IMR-90 (cell line): ENCODE measurements around the gene CORO7. TPM values are rescaled to one million over a fixed set of nuclear protein-coding genes. Genes with fewer than 3 reads are reported as not detected.

Experiments
- ATAC-seq: fragments of 200-7000 bp; cut with Tn5 transposase; 2 replicates; pipeline ENCODE4 v1.9.1; 2020; ENCODE audit warnings: low read depth, mild to moderate bottlenecking, moderate library complexity
- BruUV-seq: library from RNA; stranded (reverse); fragments of 400-500 nt; replicated peaks from 2 replicates; lab custom pipeline; 2021; lab: Mats Ljungman, UMichigan
- CTCF ChIA-PET: fragments of 300-600 bp; formaldehyde crosslinking; extraction: SDS; loops from one replicate; lab custom pipeline; 2021; ENCODE audit warnings: antibody characterized with exemption; lab: Yijun Ruan, JAX
- POLR2A ChIA-PET: fragments of 300-600 bp; sonication (Branson Sonifier 250); formaldehyde crosslinking; loops from one replicate; lab custom pipeline; 2022; ENCODE audit warnings: antibody characterized with exemption; ENCODE audit not compliant: unreplicated experiment; lab: Charles Lee
- DNase-seq: peaks from one replicate; pipeline ENCODE4 v3.0.0; 2013
- H2AFZ ChIP-seq: replicated peaks from 2 replicates; pipeline ENCODE3; 2013; ENCODE audit warnings: low read length, mild to moderate bottlenecking; ENCODE audit not compliant: poor library complexity
- H2AK5ac ChIP-seq: 2 replicates; pipeline ENCODE4 v1.6.1; 2013; ENCODE audit warnings: low read depth, low read length, inconsistent platforms
- H2AK9ac ChIP-seq: replicated peaks from 2 replicates; pipeline ENCODE3; 2013; ENCODE audit warnings: mild to moderate bottlenecking, low read depth, low read length, moderate library complexity; ENCODE audit not compliant: poor library complexity
- H2BK120ac ChIP-seq: 2 replicates; pipeline ENCODE4 v1.6.1; 2013; ENCODE audit warnings: low read depth, low read length, inconsistent platforms
- H2BK15ac ChIP-seq: 3 replicates; pipeline ENCODE4 v1.6.1; 2013; ENCODE audit warnings: low read depth, low read length, inconsistent platforms
- H2BK20ac ChIP-seq: 2 replicates; pipeline ENCODE4 v1.6.1; 2013; ENCODE audit warnings: low read depth, mild to moderate bottlenecking, inconsistent platforms, low read length, moderate library complexity
- H2BK5ac ChIP-seq: 2 replicates; pipeline ENCODE4 v1.6.1; 2013; ENCODE audit warnings: mild to moderate bottlenecking, low read depth, low read length, inconsistent platforms; ENCODE audit not compliant: poor library complexity, severe bottlenecking
- H3K14ac ChIP-seq: replicated peaks from 2 replicates; pipeline ENCODE4 v1.6.1; 2013; ENCODE audit warnings: low read depth, low read length, inconsistent platforms
- H3K18ac ChIP-seq: 2 replicates; pipeline ENCODE4 v1.6.1; 2013; ENCODE audit warnings: low read depth, low read length, control low read depth
- H3K23ac ChIP-seq: 2 replicates; pipeline ENCODE4 v1.6.1; 2013; ENCODE audit warnings: low read depth, low read length, inconsistent platforms
- H3K27ac ChIP-seq: 2 replicates; pipeline ENCODE4 v1.5.1; 2013; ENCODE audit warnings: mild to moderate bottlenecking, control low read depth, low read length; ENCODE audit not compliant: insufficient read depth
- H3K27me3 ChIP-seq: 2 replicates; pipeline ENCODE4 v1.6.1; 2013; ENCODE audit warnings: low read length; ENCODE audit not compliant: control insufficient read depth, insufficient read depth
- H3K36me3 ChIP-seq: 2 replicates; pipeline ENCODE4 v1.6.1; 2013; ENCODE audit warnings: low read length, mixed read lengths; ENCODE audit not compliant: control insufficient read depth, insufficient read depth
- H3K4ac ChIP-seq: 2 replicates; pipeline ENCODE4 v1.6.1; 2013; ENCODE audit warnings: low read depth, low read length, inconsistent platforms
- H3K4me1 ChIP-seq: 2 replicates; pipeline ENCODE4 v1.6.1; 2013; ENCODE audit warnings: low read length, mixed read lengths; ENCODE audit not compliant: control insufficient read depth, insufficient read depth
- H3K4me2 ChIP-seq: 2 replicates; pipeline ENCODE4 v1.6.1; 2013; ENCODE audit warnings: low read depth, mild to moderate bottlenecking, control low read depth, low read length, moderate library complexity
- H3K4me3 ChIP-seq: 2 replicates; pipeline ENCODE4 v1.5.1; 2013; ENCODE audit warnings: low read depth, mild to moderate bottlenecking, control low read depth, low read length, moderate library complexity; ENCODE audit not compliant: insufficient read depth
- H3K56ac ChIP-seq: 2 replicates; pipeline ENCODE4 v1.6.1; 2013; ENCODE audit warnings: low read length, inconsistent platforms; ENCODE audit not compliant: insufficient read depth; ENCODE audit errors: extremely low read depth
- H3K79me1 ChIP-seq, 2 experiments: 2 replicates each; pipeline ENCODE4 v1.6.1; 2013; ENCODE audit warnings: low read length in 2 of 2, inconsistent platforms in 1 of 2, low read depth in 1 of 2
- H3K9ac ChIP-seq: 2 replicates; pipeline ENCODE4 v1.6.1; 2013; ENCODE audit warnings: low read depth, low read length, control low read depth
- H3K9me1 ChIP-seq: 2 replicates; pipeline ENCODE4 v1.6.1; 2013; ENCODE audit warnings: low read length, inconsistent platforms; ENCODE audit not compliant: insufficient read depth
- H3K9me3 ChIP-seq: 2 replicates; pipeline ENCODE4 v1.6.1; 2013; ENCODE audit warnings: low read length; ENCODE audit not compliant: control insufficient read depth, insufficient read depth
- H4K20me1 ChIP-seq: 2 replicates; pipeline ENCODE4 v1.6.1; 2013; ENCODE audit warnings: low read length, inconsistent platforms; ENCODE audit not compliant: insufficient read depth
- H4K5ac ChIP-seq: 2 replicates; pipeline ENCODE4 v1.6.1; 2013; ENCODE audit warnings: mild to moderate bottlenecking, low read depth, low read length, control low read depth
- H4K8ac ChIP-seq, 2 experiments: 2 replicates each; pipeline ENCODE4 v1.6.1; 2013; ENCODE audit warnings: low read depth in 2 of 2, low read length in 2 of 2, control low read depth in 1 of 2, inconsistent platforms in 1 of 2
- H4K91ac ChIP-seq: 2 replicates; pipeline ENCODE4 v1.6.1; 2013; ENCODE audit warnings: low read depth, low read length, inconsistent platforms; ENCODE audit not compliant: insufficient read depth
- POLR2A ChIP-seq: IDR thresholded peaks from 2 replicates; pipeline ENCODE4 v1.6.1; 2012; ENCODE audit warnings: mild to moderate bottlenecking, low read depth, low read length
- WGBS, 2 experiments: methylation state at CpG; one replicate each; pipeline versions ENCODE4 v1.1.5 to v1.1.7; 2013; ENCODE audit warnings: missing lambda C conversion rate in 2 of 2; ENCODE audit not compliant: insufficient read length in 1 of 2; ENCODE audit errors: extremely low coverage in 2 of 2; 5-methylcytosine and 5-hydroxymethylcytosine counted together
- dilution Hi-C: fragments of 300-500 bp; cut with HindIII; formaldehyde crosslinking; loops from one replicate; pipeline ENCODE4 v1.14.3; 2018; ENCODE audit warnings: low sequenced_read_pairs; ENCODE audit not compliant: unreplicated experiment
- in situ Hi-C: fragments of 300-500 bp; cut with MboI; formaldehyde crosslinking; loops from 3 replicates; pipeline ENCODE4 v1.14.3; 2019; ENCODE audit warnings: low sequenced_read_pairs, inconsistent platforms, mixed read lengths
- intact Hi-C: fragments of 100-400 bp; cut with micrococcal nuclease; formaldehyde crosslinking; loops from 2 replicates; pipeline ENCODE4 v1.10.0; 2022
- polyA plus RNA-seq, 3 experiments: library from polyadenylated mRNA; depleted of rRNA; stranded (reverse); fragments of >200 nt; gene quantifications; 2 replicates each; pipeline ENCODE4 v1.2.3, GENCODE V29; 2012; ENCODE audit warnings: low replicate concordance in 1 of 3
- total RNA-seq: library from RNA; depleted of rRNA; stranded (reverse); fragments of >200 nt; gene quantifications from 2 replicates; pipeline ENCODE4 v1.2.3, GENCODE V29; 2012
- TF ChIP-seq, protein P1 (sequence below): conservative IDR thresholded peaks from 2 replicates; pipeline ENCODE4 v1.5.1; 2012; ENCODE audit warnings: mild to moderate bottlenecking, low read depth, low read length, improper control_type of control experiment

Gene CORO7
- total and polyA plus RNA-seq, 2 of the 4 experiments (the other 2 are of a cell fraction): 6.3 to 26.7 TPM

DNA sequence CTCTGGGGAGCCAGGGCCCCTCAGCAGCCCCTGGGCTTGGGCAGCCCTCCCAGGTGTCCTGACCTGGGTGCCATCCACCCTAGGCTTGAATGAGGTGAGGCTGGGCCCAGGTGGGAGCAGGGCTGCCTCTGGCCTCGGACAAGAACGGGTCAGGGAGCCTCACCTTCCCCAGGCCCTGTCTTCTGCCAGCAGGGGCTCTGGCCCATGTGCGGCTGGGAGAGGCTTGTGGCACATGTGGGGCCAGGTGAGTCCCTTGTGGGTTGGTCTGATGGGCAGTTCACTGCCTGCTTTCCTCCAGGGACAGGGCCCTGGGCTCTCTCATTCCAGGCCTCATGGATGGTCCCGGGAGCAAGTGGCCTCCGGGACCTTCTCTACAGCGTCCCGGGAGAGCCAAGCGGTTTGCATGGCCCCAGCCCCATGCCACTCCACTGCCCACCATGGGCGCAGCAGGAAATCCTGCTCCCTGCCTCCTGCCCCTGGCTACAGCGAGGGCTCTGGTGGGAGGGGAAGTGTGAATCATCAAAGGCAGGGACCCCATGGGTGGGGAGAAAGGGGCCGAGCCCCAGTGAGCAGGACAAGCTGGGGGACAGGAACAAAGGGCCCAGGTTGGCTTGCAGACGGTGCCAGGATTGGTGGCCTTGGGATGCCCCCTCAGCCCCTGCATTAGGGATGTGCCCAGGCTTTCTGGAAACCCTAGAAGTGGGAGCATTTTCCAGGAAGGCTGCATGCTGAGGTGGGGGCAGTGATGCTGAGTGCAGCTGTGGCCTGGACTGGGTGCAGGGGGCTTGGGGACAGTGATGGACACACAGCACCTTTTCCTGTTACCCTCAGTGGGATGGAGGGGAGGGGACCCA is 32.6 kb downstream of the CORO7 start:
- no peak overlapping the region for H2AFZ ChIP-seq
- TF ChIP-seq, protein P1, sequence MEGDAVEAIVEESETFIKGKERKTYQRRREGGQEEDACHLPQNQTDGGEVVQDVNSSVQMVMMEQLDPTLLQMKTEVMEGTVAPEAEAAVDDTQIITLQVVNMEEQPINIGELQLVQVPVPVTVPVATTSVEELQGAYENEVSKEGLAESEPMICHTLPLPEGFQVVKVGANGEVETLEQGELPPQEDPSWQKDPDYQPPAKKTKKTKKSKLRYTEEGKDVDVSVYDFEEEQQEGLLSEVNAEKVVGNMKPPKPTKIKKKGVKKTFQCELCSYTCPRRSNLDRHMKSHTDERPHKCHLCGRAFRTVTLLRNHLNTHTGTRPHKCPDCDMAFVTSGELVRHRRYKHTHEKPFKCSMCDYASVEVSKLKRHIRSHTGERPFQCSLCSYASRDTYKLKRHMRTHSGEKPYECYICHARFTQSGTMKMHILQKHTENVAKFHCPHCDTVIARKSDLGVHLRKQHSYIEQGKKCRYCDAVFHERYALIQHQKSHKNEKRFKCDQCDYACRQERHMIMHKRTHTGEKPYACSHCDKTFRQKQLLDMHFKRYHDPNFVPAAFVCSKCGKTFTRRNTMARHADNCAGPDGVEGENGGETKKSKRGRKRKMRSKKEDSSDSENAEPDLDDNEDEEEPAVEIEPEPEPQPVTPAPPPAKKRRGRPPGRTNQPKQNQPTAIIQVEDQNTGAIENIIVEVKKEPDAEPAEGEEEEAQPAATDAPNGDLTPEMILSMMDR: no peak
- 0 out of 2 replicates have a peak, but pooled peaks have one; percentile 16 for TF ChIP-seq POLR2A
- WGBS, 2 experiments: 100% methylated on average over 1 of the region's 12 CpGs; no CpG with 5 or more reads in 1 of the 2 experiments
- BruUV-seq: no TSS peak
- no peak overlapping the region for H3K18ac ChIP-seq
- no peak overlapping the region for H2AK5ac ChIP-seq
- no peaks in the 10 kb centered on the region for H3K27me3 ChIP-seq
- H3K79me1 ChIP-seq: peaks cover 0 to 89% of the 10 kb centered on the region in 2 experiments; a peak in 2 of 4 replicates
- no peak overlapping the region for H3K23ac ChIP-seq
- H3K36me3 ChIP-seq: peaks cover 41% of the 10 kb centered on the region
- no peak overlapping the region for H4K8ac ChIP-seq
- H3K14ac ChIP-seq: no peak overlapping the region
- DNase-seq (no peak), ATAC-seq (no peak)
- H2BK5ac ChIP-seq: peak overlapping the region; percentile 14
- H3K9me1 ChIP-seq: peaks cover 20% of the 10 kb centered on the region
- no peak overlapping the region; the same call in 1 of the 2 replicates for H3K27ac ChIP-seq
- POLR2A ChIA-PET: no interaction called here
- H2BK20ac ChIP-seq: no peak overlapping the region
- H4K5ac ChIP-seq: no peak overlapping the region
- intact Hi-C loops: no loop called here
- H4K91ac ChIP-seq: no peak overlapping the region
- no peak overlapping the region for H3K56ac ChIP-seq
- H2BK15ac ChIP-seq: no peak overlapping the region
- peaks cover 83% of the 10 kb centered on the region for H4K20me1 ChIP-seq
- no peak overlapping the region for H3K9ac ChIP-seq
- H3K4me2 ChIP-seq: no peak overlapping the region
- peaks cover 29% of the 10 kb centered on the region for H3K4me1 ChIP-seq
- CTCF ChIA-PET: no interaction called here
- H2BK120ac ChIP-seq: no peak overlapping the region
- no peaks in the 10 kb centered on the region for H3K9me3 ChIP-seq
- H3K4ac ChIP-seq: no peak overlapping the region
- peak overlapping the region; percentile 82 for H2AK9ac ChIP-seq
- in situ Hi-C loops: no loop called here
- dilution Hi-C loops: no loop called here
- H3K4me3 ChIP-seq: no peak overlapping the region
